Tibial nerve (tissue), 3 donors: ENCODE measurements around the gene YBX2.

Source experiments
- POLR2A ChIP-seq, 2 donors: fragments of 450-650 bp; IDR thresholded peaks; one replicate each; pipeline ENCODE4 v1.6.1; 2017; ENCODE audit warnings: antibody characterized with exemption in 2 of 2, mild to moderate bottlenecking in 2 of 2, moderate library complexity in 2 of 2
- TF ChIP-seq, protein P1 (sequence below), 5 experiments: fragments of 200-600 bp in 3 of 5; fragments of 450-650 bp in 2 of 5; sonication (generic) in 3 of 5; IDR thresholded peaks; one replicate each; pipeline ENCODE4 v1.5.1; 2016 to 2019; ENCODE audit warnings: antibody characterized with exemption in 5 of 5, mild to moderate bottlenecking in 3 of 5, moderate library complexity in 2 of 5

GRCh38 chr17:7304179-7304578, 9.7 kb upstream of the YBX2 start:
- TF ChIP-seq, protein P1, sequence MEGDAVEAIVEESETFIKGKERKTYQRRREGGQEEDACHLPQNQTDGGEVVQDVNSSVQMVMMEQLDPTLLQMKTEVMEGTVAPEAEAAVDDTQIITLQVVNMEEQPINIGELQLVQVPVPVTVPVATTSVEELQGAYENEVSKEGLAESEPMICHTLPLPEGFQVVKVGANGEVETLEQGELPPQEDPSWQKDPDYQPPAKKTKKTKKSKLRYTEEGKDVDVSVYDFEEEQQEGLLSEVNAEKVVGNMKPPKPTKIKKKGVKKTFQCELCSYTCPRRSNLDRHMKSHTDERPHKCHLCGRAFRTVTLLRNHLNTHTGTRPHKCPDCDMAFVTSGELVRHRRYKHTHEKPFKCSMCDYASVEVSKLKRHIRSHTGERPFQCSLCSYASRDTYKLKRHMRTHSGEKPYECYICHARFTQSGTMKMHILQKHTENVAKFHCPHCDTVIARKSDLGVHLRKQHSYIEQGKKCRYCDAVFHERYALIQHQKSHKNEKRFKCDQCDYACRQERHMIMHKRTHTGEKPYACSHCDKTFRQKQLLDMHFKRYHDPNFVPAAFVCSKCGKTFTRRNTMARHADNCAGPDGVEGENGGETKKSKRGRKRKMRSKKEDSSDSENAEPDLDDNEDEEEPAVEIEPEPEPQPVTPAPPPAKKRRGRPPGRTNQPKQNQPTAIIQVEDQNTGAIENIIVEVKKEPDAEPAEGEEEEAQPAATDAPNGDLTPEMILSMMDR (IDR thresholded peaks at IDR 0.05) = no peak
- TF ChIP-seq POLR2A (IDR thresholded peaks at IDR 0.05) = no peak
